GM18499 (cell line): ENCODE measurements around the gene EBLN2.

Experiments
- ATAC-seq: cut with Tn5 transposase; IDR thresholded peaks from one replicate; pipeline ENCODE4 v1.9.1; 2021; ENCODE audit warnings: moderate number of reproducible peaks; ENCODE audit not compliant: insufficient read depth, unreplicated experiment

Gene EBLN2

DNA sequence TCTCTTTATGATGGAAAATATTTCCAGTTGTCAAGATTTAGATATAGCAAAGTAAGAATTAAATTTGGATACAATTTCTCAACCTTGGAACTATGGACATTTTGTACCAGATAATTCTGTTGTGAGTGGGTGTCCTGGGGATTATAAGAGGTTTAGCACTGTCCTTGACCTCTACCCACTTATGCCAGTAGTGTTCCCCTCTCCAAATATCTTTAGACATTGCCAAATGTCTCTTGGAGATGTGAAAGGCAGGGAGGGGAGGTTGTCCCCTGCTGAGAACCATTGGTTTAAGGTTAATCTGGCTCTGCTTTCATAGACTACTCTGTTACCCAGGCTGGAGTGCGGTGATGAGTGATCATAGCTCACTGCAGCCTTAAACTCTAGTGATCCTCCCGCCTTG lies at the start of gene EBLN2:
EBLN2 (plus strand) TSS at position 244 of the 400 bp plus-strand sequence. CDS start 423 bp downstream, outside the sequence.
- ATAC-seq: no peak

DNA sequence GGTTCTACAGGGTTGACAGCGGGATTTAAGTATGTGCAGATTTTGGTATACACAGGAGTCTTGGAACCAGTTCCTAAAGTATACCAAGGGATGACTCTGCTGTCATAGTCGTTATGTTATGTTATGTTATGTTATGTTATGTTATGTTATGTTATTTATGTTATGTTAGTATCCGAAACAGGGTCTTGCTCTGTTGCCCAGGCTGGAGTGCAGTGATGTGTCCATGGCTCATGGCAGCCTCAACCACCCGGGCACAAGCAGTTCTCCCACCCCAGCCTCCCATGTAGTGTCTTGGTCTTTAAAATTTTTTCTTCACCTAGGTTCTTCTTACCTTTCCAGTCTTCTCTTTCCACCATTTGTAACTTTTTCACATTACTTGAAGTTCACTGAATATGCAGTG lies 43.2 kb upstream of the EBLN2 start:
- no peak for ATAC-seq

DNA sequence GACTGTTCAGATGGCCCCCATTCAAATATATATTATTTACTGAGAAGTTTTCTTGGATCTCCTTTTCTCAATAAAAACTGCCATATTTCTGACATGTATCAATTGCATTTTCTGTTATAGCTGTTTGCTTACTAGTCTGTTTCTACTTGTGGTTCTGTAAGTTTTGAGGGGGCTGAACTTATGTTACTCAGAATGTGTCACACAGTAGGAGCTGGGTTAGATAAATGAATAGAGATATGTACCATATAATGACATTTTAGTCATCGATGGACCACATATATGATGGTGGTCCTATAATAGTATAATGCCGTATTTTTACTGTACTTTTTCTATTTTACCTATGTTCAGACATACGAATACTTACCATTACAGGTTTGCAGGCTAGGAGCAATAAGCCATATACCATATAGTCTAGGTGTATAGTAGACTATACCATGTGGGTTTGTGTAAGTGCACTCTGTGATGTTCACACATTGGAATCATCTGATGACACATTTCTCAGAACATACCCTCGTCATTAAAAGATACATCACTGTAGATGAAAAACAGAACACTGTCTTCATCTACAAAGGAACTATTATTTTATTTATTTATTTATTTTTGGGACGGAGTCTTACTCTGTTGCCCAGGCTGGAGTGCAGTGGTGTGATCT lies 42.5 kb upstream of the EBLN2 start:
- ATAC-seq: no peak

DNA sequence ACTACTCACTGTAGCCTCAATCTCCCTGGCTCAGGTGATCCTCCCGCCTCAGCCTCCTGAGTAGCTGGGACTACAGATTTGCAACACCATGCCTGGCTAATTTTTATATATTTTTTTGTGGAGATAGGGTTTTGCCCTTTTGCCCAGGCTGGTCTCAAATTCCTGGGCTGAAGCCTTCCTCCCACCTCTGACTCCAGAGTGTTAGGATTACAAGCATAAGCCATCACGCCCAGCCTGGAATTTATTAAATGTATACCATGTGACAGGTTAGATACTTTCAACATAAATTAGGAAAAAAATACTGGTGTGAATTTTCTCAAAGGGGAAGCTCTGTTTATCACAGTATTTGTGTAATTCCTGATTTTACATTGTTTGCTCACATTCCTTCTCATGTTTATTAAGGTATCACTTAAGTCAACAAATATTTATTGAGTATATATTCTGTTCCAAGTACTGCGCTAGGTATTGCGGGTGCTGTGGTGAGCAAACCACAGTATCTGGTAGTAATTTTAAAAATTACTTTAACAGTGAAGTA lies 40.1 kb upstream of the EBLN2 start:
- ATAC-seq: no peak

DNA sequence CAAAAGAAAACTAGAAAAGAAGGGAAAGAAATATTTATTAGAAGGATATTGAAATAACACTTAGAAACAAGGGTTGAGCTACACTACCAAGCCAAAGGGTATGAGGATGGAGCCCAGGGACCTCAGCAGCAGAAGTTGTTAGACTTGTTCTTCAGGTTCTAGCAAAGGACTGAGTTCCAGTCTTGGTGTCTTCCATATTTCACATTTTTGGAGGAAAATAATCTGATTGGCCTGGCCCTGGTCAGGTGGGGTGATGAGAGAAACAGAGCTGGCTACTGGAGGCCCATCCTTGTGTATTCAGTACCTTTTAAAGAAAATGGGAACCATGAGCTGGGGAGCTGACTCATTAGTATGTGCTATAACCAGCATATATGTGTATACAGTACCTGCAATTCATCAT lies 36.6 kb upstream of the EBLN2 start:
- ATAC-seq: no peak

DNA sequence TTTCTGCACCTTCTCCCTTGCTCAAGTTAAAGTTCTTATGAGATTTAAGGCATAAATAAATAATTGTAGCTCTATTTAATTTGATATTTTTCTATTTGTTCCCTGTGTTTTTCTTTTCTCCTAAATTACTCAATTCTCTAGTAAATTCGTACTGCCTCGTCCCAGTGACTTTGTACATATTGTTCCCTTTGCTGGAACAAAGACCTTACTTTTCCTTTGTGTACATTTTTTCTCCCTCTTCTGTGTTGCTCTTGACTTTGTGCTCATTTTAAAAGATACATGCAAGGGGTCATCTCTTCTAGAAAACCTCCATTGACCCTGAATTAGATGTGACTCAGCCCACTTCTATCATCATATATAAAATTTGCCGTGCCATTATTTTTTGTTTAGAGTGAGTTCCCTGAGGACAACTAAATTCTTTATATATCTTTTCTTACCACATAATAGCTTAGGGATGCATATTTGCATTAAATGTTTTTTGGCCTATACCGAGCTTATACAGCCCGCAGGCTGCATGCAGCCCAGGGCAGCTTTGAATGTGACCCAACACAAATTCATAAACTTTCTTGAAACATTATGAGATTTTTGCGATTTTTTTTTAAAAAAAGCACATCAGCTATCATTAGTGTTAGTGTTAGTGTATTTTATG lies 35.2 kb upstream of the EBLN2 start:
- no peak for ATAC-seq

DNA sequence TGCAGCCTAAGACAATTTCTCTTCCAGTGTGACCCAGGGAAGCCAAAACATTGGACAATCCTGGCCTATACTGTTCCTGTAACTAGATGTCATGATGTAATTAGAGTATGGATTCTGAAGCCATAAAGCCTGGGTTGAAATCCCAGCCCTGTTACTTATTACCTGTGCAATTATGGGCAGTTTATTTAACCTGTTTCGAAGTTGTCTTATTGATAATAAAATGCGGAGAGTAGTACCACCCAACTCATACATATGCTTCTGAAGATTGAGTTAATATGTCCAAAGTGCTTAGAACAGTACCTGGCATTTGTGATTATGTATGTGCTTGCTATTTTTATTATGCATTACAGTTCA lies 34.7 kb upstream of the EBLN2 start:
- ATAC-seq: no peak

DNA sequence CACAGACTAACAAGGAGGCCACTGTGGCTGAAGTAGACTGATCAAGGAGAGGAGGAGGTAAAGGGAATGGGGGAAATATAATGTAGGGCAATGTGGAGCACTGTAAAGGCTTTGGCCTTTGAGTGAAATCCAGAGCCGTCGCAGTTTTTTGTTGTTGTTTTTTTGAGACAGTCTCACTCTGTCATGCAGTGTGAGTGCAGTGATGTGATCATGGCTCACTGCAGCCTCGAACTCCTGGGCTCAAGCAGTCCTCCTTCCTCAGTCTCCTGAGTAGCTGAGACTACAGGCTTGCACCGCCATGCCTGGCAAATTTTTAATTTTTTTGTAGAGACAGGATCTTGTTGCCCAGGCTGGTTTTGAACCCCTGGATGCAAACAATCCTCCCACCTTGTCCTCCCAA lies 32.7 kb upstream of the EBLN2 start:
- no peak for ATAC-seq

DNA sequence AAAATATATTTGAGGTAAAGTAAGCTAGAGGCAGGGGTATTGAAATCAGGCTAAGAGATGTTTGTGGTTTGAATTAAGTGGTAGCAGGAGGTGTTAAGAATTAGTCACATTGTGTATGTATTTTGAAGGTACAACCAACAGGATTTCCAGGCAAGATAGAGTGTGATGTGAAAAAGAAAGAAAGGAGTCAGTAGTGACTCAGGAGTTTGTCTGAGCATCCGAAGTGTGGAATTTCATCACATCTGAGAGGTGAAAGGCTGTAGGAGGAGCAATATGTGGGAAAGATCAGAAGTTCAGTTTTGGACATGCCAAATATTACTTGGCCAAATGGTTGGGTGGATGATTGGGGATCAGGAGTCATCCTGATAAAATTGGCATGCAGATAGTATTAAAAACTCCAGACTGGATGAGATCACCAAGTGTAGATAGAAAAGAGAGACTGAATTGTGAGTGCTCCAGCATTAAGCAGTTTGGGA lies 32.1 kb upstream of the EBLN2 start:
- ATAC-seq: no peak

DNA sequence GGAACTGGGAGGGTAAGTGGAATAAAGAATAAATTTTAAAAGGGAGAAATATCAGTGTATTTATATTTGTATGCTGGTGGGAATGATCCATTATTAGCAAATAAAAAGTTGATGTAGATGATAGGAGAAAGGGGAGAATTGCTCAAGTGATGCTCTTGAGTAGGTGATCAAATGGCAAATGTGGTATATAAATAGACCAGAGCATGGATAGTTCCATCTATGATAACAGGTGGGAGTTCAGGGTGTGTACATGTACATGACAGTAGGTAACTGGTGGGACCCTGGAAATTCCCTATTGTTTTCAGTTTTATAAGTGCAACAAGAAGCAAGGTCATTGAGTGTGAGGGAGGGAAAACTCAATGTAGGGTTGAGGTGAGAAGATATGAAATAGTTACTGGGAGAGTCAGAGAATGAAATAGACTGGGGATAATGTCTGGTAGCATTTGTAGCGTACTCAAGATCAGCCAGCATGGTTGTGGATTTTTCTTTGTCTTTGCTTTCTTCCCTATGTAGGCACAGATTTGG lies 31.3 kb upstream of the EBLN2 start:
- no peak for ATAC-seq

DNA sequence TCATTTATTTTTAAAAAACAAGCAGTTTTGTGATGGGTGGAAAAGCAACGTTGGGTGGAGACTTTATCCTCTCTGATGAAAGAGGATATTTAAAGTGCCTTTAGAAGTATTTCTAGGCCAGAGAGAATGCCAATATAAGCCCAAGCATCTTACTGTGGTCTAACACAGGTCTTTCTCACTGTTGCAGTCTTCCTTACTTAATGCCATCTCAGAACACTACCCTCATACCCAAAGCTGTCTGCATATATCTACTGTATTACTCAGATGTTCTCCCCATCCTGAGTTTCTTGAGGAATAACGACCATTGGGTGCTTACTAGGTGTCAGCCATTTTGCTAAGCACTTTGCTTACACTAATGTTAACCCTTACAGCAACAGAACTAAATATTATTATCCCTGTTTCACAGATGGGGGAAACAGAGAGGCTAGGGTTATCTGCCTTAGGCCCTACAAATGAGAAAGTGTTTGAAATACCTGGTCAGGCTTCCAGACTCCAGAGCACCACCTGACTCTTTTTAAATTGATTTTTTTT lies 29.8 kb upstream of the EBLN2 start:
- no peak for ATAC-seq

DNA sequence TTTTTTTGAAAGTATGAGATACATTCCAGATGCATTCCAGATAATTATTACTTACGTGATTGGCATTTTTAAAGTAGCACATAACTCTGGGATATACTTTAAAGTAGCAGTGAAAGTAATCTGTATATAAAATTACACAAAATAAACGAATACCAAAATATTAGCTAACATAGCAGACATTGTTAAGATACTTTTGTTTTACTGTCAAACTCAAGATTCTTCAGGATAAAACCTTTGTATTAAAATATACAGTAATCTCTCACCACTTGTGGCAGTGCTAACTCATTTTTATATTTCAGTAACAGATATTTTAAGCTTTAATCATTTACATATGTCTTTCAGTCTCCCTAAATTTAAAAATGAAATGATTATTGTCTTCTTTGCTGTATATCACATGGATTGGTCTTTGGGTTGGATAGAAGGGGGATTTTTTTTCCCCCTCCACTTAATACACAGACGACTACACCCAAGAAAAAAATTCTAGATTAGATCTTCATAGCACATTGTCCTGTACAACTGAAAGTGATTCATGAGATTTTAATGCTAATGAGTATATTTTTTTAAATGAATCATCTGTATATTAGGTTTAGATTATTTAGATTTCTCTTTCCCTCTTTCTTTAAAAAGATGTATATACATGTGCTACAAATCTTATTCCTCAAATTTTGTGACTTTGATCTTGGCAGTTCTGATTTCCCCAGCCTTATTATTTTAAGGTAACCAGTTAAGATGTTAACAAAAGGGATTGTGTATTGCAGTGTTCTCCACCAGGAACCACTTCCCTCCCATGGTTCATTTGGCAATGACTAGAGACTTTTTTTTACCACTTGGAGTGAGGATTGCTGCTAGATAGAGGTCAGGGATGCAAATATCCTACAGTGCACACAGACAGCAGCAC lies 24.5 kb upstream of the EBLN2 start:
- no peak for ATAC-seq

DNA sequence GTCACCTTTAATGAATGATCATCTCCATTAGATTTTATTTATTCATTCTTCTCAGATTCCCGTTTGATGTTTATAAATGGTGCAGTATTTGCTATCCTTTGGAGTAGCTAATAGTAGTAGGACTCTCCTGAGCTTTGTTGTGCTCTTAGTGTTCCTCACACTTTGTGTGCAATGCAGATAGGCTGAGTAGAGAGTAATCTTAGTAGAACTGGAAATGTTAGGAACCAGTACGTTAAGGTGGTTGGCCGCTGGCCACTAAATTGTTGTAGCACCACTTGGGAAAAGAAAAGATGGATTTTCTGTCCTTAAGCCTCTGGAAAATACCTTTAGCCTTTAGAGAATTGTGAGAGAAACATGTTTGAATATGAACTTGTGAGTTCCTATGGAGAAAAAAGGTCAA lies 19.9 kb upstream of the EBLN2 start:
- no peak for ATAC-seq

DNA sequence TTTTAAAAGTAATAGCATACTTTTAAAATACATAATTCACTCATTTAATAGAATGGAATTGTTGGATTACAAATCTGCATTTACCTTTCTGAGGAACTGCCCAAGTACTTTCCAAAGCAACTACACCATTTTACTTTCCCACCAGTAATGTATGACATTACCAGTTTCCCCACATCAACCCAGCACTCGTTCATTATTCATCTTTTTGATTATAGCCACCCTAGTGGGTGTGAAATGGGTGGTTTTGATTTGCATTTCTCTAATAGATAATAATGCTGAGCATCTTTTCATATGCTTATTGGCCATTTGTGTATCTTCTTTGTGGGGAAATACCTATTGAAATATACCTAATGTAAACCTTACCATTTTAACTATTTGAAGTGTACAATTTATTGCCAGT lies 18.0 kb upstream of the EBLN2 start:
- ATAC-seq: no peak

DNA sequence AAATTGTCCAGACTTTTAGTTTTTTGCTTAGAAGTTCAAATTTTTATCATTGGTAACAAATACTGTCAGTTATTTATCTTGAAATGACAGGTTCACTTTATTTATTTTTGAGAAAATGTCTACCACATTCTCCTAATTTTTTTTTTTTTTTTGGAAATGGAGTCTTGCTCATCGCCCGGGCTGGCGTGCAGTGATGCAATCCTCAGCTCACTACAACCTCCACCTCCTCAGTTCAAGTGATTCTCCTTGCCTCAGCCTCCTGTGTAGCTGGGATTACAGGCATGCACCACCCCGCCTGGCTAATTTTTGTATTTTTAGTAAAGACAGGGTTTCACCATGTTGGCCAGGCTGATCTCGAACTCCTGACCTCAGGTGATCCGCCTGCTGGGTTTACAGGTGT lies 16.1 kb upstream of the EBLN2 start:
- no peak for ATAC-seq

DNA sequence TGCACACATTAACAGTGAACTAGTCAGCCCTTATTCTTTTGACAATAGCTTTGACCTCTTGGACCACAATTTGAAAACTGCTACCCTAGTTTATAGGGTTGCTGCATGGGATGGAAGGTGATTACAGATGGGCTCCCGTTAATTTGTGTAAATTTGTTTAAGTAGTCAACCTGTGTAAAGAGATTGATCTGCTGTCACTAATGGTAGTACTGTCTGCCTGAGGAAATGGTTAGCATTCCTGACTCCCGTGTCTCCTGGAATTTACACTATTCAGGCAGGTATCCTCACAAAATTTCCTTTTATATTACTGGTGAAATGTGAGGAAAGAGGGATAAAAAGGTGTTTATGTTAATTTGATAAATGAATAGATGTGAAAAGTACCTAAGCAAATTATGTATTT lies 15.3 kb upstream of the EBLN2 start:
- no peak for ATAC-seq

DNA sequence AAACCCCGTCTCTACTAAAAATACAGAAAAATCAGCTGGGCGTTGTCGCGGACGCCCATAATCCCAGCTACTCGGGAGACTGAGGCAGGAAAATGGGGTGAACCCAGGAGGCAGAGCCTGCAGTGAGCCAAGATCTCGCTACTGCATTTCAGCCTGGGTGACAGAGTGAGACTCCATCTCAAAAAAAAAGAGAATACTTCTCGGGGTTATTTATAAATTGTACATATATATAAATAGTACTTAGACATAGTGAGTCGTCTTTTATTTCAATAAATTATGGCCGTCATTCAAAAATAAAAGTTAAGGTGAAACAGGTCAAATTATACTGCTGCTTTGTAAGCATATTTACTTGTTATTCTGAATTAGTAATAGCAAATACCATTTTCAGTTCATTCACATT lies 12.1 kb upstream of the EBLN2 start:
- ATAC-seq: no peak

DNA sequence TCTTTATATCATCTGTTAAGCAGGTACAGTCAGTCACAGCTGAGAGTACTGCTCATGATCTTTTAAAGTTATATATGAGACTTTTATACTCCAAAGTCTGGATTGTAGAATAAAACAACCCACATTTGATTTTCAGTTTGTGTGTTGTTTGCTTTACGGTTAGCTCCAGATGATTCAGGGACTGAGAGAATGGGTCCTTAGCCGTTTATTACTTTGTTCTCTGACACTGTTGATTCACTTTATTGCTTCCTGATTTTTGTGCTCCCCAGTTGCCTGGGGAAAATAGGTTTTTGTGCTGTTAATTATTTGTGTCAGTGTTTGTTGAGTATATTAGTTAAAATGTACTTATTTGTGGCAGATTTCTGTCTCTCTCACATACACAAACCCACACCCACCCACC lies 8.6 kb upstream of the EBLN2 start:
- no peak for ATAC-seq

DNA sequence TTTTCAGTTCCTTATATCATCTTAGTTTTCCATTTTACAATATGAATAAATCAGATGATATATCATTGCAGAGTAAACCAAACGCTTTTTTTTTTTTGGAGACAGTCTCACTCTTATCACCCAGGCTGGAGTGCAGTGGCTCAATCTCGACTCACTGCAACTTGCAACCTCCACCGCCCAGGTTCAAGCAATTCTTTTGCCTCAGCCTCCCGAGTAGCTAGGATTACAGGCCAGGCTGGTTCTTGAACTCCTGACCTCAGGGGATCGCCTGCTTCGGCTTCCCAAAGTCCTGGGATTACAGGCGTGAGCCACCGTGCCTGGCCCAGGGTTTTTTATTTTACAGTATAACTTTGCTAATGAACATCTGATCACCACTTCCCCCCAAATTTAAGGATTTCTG lies 5.9 kb upstream of the EBLN2 start:
- no peak for ATAC-seq

DNA sequence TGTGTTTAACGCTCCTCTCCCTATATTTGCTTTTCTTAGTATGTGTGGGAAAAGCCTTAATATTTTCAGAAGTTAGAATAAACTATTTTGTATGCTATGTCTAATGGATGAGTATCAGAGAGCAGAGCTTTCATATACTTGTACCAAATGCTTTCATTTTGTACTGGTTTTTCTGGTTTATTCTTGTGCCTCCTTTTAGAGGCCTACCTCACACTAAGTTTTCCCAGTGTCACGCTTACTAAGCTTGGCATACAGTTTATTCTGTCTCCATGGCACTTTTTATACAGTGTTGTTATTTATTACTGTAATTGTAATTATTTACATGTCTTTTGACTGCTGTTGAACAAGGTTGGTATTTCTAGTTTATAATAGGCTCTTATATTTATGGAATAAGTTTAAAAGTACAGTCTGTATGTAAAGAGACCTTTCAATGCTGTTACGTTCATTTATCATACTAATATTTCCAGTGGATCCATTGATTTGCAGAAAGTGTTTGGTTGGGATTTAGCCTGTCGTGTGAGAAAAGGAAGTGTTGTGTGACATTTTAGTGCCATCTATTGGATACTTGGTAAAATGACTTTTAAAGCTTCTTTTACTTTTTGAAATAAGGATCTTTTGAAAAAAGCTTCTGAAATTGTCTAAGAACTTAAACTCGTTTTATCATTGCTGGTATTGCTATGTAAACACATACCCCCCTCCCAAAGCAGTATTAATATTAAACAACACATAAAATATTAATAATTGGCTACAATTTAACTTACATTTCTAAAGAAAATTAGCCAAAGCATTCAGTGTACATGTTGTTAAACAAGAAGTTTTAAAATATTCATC lies 5.2 kb upstream of the EBLN2 start:
- ATAC-seq: no peak
